Right lobe of liver (tissue), 6 donors: ENCODE data around the gene ANKRD27. TPM values are rescaled to one million over a fixed set of nuclear protein-coding genes. Genes with fewer than 3 reads are reported as not detected.

ENCODE experiments used
- ATAC-seq, 4 donors: fragments of 200-7000 bp; cut with Tn5 transposase; one replicate each; pipeline ENCODE4 v1.9.1; 2020; ENCODE audit warnings: mild to moderate bottlenecking in 4 of 4, moderate library complexity in 4 of 4
- DNase-seq, 3 donors: peaks; one replicate each; pipeline ENCODE4 v3.0.0-alpha.2; 2020
- H3K27ac ChIP-seq, 3 donors: fragments of 200-600 bp; one replicate each; pipeline ENCODE4 v1.8.0; 2022
- H3K27me3 ChIP-seq, 2 donors: fragments of 200-600 bp; one replicate each; pipeline ENCODE4 v1.8.0; 2022
- H3K36me3 ChIP-seq, 4 donors: fragments of 200-600 bp; sonication (generic) in 1 of 4; one replicate each; pipeline versions ENCODE4 v1.5.1 to v1.8.0; 2017 to 2022; ENCODE audit warnings: control low read depth in 1 of 4
- H3K4me1 ChIP-seq, 4 donors: fragments of 200-600 bp; sonication (generic) in 1 of 4; one replicate each; pipeline versions ENCODE4 v1.5.1 to v1.8.0; 2017 to 2022; ENCODE audit warnings: control low read depth in 1 of 4
- H3K4me3 ChIP-seq, 3 donors: fragments of 200-600 bp; one replicate each; pipeline ENCODE4 v1.8.0; 2022
- H3K9me3 ChIP-seq, 4 donors: fragments of 200-600 bp; sonication (generic) in 1 of 4; one replicate each; pipeline versions ENCODE4 v1.5.1 to v1.8.0; 2017 to 2022; ENCODE audit warnings: control low read depth in 1 of 4
- CTCF ChIP-seq, 4 donors: fragments of 200-600 bp in 3 of 4; fragments of 450-650 bp in 1 of 4; IDR thresholded peaks; one replicate each; pipeline versions ENCODE4 v1.5.1 to v1.8.0; 2016 to 2022; ENCODE audit warnings: antibody characterized with exemption in 4 of 4, mild to moderate bottlenecking in 2 of 4
- POLR2A ChIP-seq: fragments of 450-650 bp; IDR thresholded peaks from one replicate; pipeline ENCODE4 v1.6.1; 2017; ENCODE audit warnings: antibody characterized with exemption, mild to moderate bottlenecking
- WGBS: methylation state at CpG from one replicate; pipeline ENCODE4 v1.1.6; 2018; ENCODE audit warnings: low coverage, low lambda C conversion rate; ENCODE audit not compliant: insufficient coverage; ENCODE audit errors: missing lambda C conversion rate; 5-methylcytosine and 5-hydroxymethylcytosine counted together
- intact Hi-C, 2 donors: fragments of 100-400 bp; cut with DNase I; formaldehyde crosslinking; loops; one replicate each; pipeline versions ENCODE4 v1.11.2 to v1.14.1; 2022
- total RNA-seq, 6 experiments: library from RNA; depleted of rRNA in 2 of 6; stranded (reverse); fragments of >200 nt in 2 of 6; fragmentation: NEBNext Ultra II Directional in 3 of 6; extraction: Animal tissue kit (Norgen Biotek cat#: 25700) in 3 of 6; gene quantifications; one replicate each; pipeline versions ENCODE4 v1.1.0 to v1.2.4, GENCODE V29; 2016 to 2023
- donor health status: DM: no; HTN: yes; CAD: no.
- donor health status: DM: no; HTN: no; CAD: no.
- donor health status: DM: no; HTN: no; CAD: no.
- donor health status: DM: no; HTN: yes; CAD: no.
- donor health status: DM: no; HTN: yes; CAD: no.

The ANKRD27 gene
- total RNA-seq, 6 experiments from 2014 or later = 7.6 to 12.5 (median 9.0) TPM

- no peak for DNase-seq
- Histone ChIP-seq H3K4me3 (no peak overlapping the region), H3K36me3 (peaks cover 0 to 12% (median 7%) of the 10 kb centered on the region in 4 donors), H3K27me3 (no peaks in the 10 kb centered on the region), H3K4me1 (no peaks in the 10 kb centered on the region), H3K27ac (no peak overlapping the region), H3K9me3 (no peaks in the 10 kb centered on the region)
- ATAC-seq = no peak
- 75% methylated on average over 4 of the region's 4 CpGs for WGBS
- TF ChIP-seq CTCF (IDR thresholded peaks at IDR 0.05) (no peak), POLR2A (no peak)
- intact Hi-C loops = no loop called here
These were observed 62.0 kb downstream of the ANKRD27 start for GRCh38 chr19:32613008-32613407.

GRCh38 chr19:32611161-32611560 is 63.8 kb downstream of the ANKRD27 start:
- Histone ChIP-seq H3K4me3 (no peak overlapping the region), H3K27ac (no peak overlapping the region), H3K9me3 (no peaks in the 10 kb centered on the region), H3K27me3 (no peaks in the 10 kb centered on the region), H3K4me1 (no peaks in the 10 kb centered on the region), H3K36me3 (peaks cover 0 to 7% (median 6%) of the 10 kb centered on the region in 4 donors)
- DNase-seq = peak in 1 of 3 donors; percentile 6
- TF ChIP-seq CTCF (IDR thresholded peaks at IDR 0.05) (no peak), POLR2A (no peak)
- 86% methylated on average over 2 of the region's 5 CpGs for WGBS
- intact Hi-C loops = no loop called here
- ATAC-seq = no peak

- intact Hi-C loops = no loop called here
- Histone ChIP-seq H3K27ac (no peak overlapping the region), H3K9me3 (no peaks in the 10 kb centered on the region), H3K4me1 (no peaks in the 10 kb centered on the region), H3K36me3 (peaks cover 0 to 14% (median 3%) of the 10 kb centered on the region in 4 donors), H3K27me3 (no peaks in the 10 kb centered on the region), H3K4me3 (no peak overlapping the region)
- no peak for ATAC-seq
- peak in 1 of 3 donors; percentile 33 for DNase-seq
- WGBS = 100% methylated on average over 1 of the region's 20 CpGs
- TF ChIP-seq CTCF (IDR thresholded peaks at IDR 0.05) (no peak), POLR2A (no peak)
These were observed 67.5 kb downstream of the ANKRD27 start for GRCh38 chr19:32607479-32607878.

- no peaks in the 10 kb centered on the region for H3K9me3 ChIP-seq
- DNase-seq (peak in 1 of 3 donors; percentile 24), ATAC-seq (no peak)
- H3K27ac ChIP-seq = no peak overlapping the region
- intact Hi-C loops = no loop called here
- no peak for TF ChIP-seq POLR2A
- no peak for TF ChIP-seq CTCF (IDR thresholded peaks at IDR 0.05)
- no peaks in the 10 kb centered on the region for H3K27me3 ChIP-seq
- 100% methylated on average over 2 of the region's 15 CpGs for WGBS
- H3K36me3 ChIP-seq = peaks cover 0 to 14% (median 3%) of the 10 kb centered on the region in 4 donors
- H3K4me3 ChIP-seq = no peak overlapping the region
- H3K4me1 ChIP-seq = no peaks in the 10 kb centered on the region
These were observed 68.7 kb downstream of the ANKRD27 start for GRCh38 chr19:32606289-32606688.

- intact Hi-C loops = no loop called here
- Histone ChIP-seq H3K27ac (no peak overlapping the region), H3K27me3 (no peaks in the 10 kb centered on the region), H3K9me3 (no peaks in the 10 kb centered on the region), H3K4me3 (no peak overlapping the region), H3K36me3 (peaks cover 0 to 14% (median 3%) of the 10 kb centered on the region in 4 donors), H3K4me1 (no peaks in the 10 kb centered on the region)
- ATAC-seq (no peak), DNase-seq (peak in 1 of 3 donors; percentile 39)
- no peak for TF ChIP-seq CTCF (IDR thresholded peaks at IDR 0.05)
- TF ChIP-seq POLR2A = no peak
- WGBS = 87% methylated on average over 14 of the region's 21 CpGs
These were observed 69.4 kb downstream of the ANKRD27 start for GRCh38 chr19:32605544-32605943.
